HCT116 (cell line): ENCODE results near the gene PIGC. TPM values are rescaled to one million over a fixed set of nuclear protein-coding genes. Genes with fewer than 3 reads are reported as not detected.

Source experiments
- ATAC-seq: fragments of 200-7000 bp; cut with Tn5 transposase; 2 replicates; pipeline ENCODE4 v1.9.1; 2020; ENCODE audit warnings: mild to moderate bottlenecking, moderate library complexity
- BruUV-seq: library from RNA; stranded (reverse); fragments of 400-500 nt; replicated peaks from 2 replicates; lab custom pipeline; 2021; lab: Mats Ljungman, UMichigan
- CTCF ChIA-PET: fragments of 300-600 bp; sonication (Branson Sonifier 250); formaldehyde crosslinking; loops from one replicate; lab custom pipeline; 2021; ENCODE audit warnings: antibody characterized with exemption; lab: Charles Lee
- POLR2A ChIA-PET: fragments of 300-600, 350-600 bp; sonication (Branson Sonifier 250); formaldehyde crosslinking; loops from one replicate; lab custom pipeline; 2021; ENCODE audit warnings: antibody characterized with exemption; lab: Charles Lee
- RAD21 ChIA-PET, 2 experiments: fragments of 300-600 bp; sonication (Branson Sonifier 250); formaldehyde crosslinking; loops; one replicate each; lab custom pipeline; 2023; ENCODE audit warnings: low total read pairs in 2 of 2; ENCODE audit not compliant: uncharacterized antibody in 2 of 2, unreplicated experiment in 2 of 2, low non-redundant PET in 1 of 2; lab: Charles Lee
- DNase-seq: peaks from one replicate; pipeline ENCODE4 v3.0.0-alpha.2; 2010; ENCODE audit warnings: low read depth, low spot score
- H2AFZ ChIP-seq: fragments of 200-600 bp; shearing (Covaris generic), sonication (generic); 2 replicates; pipeline ENCODE4 v1.6.1; 2017; ENCODE audit warnings: low read depth, mixed run types, mixed read lengths, antibody characterized with exemption, low read length; ENCODE audit not compliant: poor library complexity, severe bottlenecking
- H3K27ac ChIP-seq: 2 replicates; pipeline ENCODE4 v1.5.1; 2012; ENCODE audit warnings: low read depth, low read length
- H3K27me3 ChIP-seq: fragments of 200-600 bp; sonication (generic); 2 replicates; pipeline ENCODE4 v1.6.1; 2016; ENCODE audit warnings: mixed run types, low read length, mixed read lengths; ENCODE audit not compliant: insufficient read depth
- H3K36me3 ChIP-seq, 2 experiments: fragments of 200-500 bp in 1 of 2; fragments of 200-600 bp in 1 of 2; sonication (Bioruptor generic) in 1 of 2; sonication (generic) in 1 of 2; 2 replicates each; pipeline versions ENCODE4 v1.5.1 to v1.6.1; 2014 to 2016; ENCODE audit warnings: low read length in 2 of 2, inconsistent platforms in 1 of 2, mixed read lengths in 1 of 2, mixed run types in 1 of 2; ENCODE audit not compliant: insufficient read depth in 2 of 2, control insufficient read depth in 1 of 2
- H3K4me1 ChIP-seq, 2 experiments: fragments of 200-600 bp in 1 of 2; sonication (generic) in 1 of 2; 2 replicates each; pipeline versions ENCODE4 v1.5.1 to v1.6.1; 2012 to 2017; ENCODE audit warnings: low read length in 2 of 2, inconsistent platforms in 1 of 2, mild to moderate bottlenecking in 1 of 2, mixed read lengths in 1 of 2, mixed run types in 1 of 2, moderate library complexity in 1 of 2; ENCODE audit not compliant: insufficient read depth in 2 of 2, control insufficient read depth in 1 of 2
- H3K4me2 ChIP-seq: fragments of 200-600 bp; sonication (generic); 2 replicates; pipeline ENCODE4 v1.6.1; 2017; ENCODE audit warnings: mixed run types, low read length, mixed read lengths
- H3K4me3 ChIP-seq, 2 experiments: fragments of 200-600 bp in 1 of 2; sonication (generic) in 1 of 2; replicated peaks in 1 of 2; 2 replicates each; pipeline ENCODE4 v1.5.1; 2011 to 2016; ENCODE audit warnings: low read length in 2 of 2, control low read depth in 1 of 2, low read depth in 1 of 2, mild to moderate bottlenecking in 1 of 2, mixed read lengths in 1 of 2, mixed run types in 1 of 2
- H3K79me2 ChIP-seq: fragments of 200-600 bp; sonication (generic); 2 replicates; pipeline ENCODE4 v1.6.1; 2017; ENCODE audit warnings: mild to moderate bottlenecking, mixed run types, low read length, moderate library complexity, mixed read lengths; ENCODE audit not compliant: insufficient read depth
- H3K9ac ChIP-seq: fragments of 200-600 bp; sonication (generic); 2 replicates; pipeline ENCODE4 v1.6.1; 2016; ENCODE audit warnings: low read length, mixed read lengths
- H3K9me2 ChIP-seq: fragments of 200-600 bp; sonication (generic), shearing (Covaris generic); 2 replicates; pipeline ENCODE4 v1.6.1; 2017; ENCODE audit warnings: mixed run types, mild to moderate bottlenecking, moderate library complexity; ENCODE audit not compliant: insufficient read depth
- H3K9me3 ChIP-seq, 2 experiments: fragments of 200-500 bp in 1 of 2; fragments of 200-600 bp in 1 of 2; sonication (Bioruptor generic) in 1 of 2; sonication (generic) in 1 of 2; 2 replicates each; pipeline ENCODE4 v1.6.1; 2014 to 2017; ENCODE audit warnings: low read length in 2 of 2, mixed read lengths in 2 of 2, inconsistent platforms in 1 of 2, low read depth in 1 of 2, mild to moderate bottlenecking in 1 of 2, mixed run types in 1 of 2, moderate library complexity in 1 of 2; ENCODE audit not compliant: control insufficient read depth in 1 of 2, insufficient read depth in 1 of 2
- H4K20me1 ChIP-seq: fragments of 200-600 bp; sonication (generic), shearing (Covaris generic); 2 replicates; pipeline ENCODE4 v1.6.1; 2017; ENCODE audit warnings: mixed run types, mild to moderate bottlenecking, moderate library complexity; ENCODE audit not compliant: insufficient read depth
- CBX3 ChIP-seq: IDR thresholded peaks from 2 replicates; pipeline ENCODE4 v1.6.1; 2012; ENCODE audit warnings: low read depth
- CEBPB ChIP-seq: IDR thresholded peaks from 2 replicates; pipeline ENCODE4 v1.6.1; 2012; ENCODE audit warnings: low read depth
- EGR1 ChIP-seq: IDR thresholded peaks from 2 replicates; pipeline ENCODE4 v1.6.1; 2012; ENCODE audit warnings: low read depth
- ELF1 ChIP-seq: IDR thresholded peaks from 2 replicates; pipeline ENCODE4 v1.6.1; 2012; ENCODE audit warnings: low read depth, borderline replicate concordance
- EZH2phosphoT487 ChIP-seq: fragments of 200-600 bp; IDR thresholded peaks from 2 replicates; pipeline ENCODE4 v1.6.1; 2018; ENCODE audit warnings: antibody characterized with exemption, borderline replicate concordance
- FOSL1 ChIP-seq: IDR thresholded peaks from 2 replicates; pipeline ENCODE4 v1.6.1; 2012; ENCODE audit warnings: low read depth
- JUND ChIP-seq: IDR thresholded peaks from 2 replicates; pipeline ENCODE4 v1.6.1; 2012
- POLR2A ChIP-seq: IDR thresholded peaks from 2 replicates; pipeline ENCODE4 v1.7.0; 2011; ENCODE audit warnings: borderline replicate concordance; ENCODE audit not compliant: insufficient read depth, insufficient read length; ENCODE audit errors: extremely low read depth
- RAD21 ChIP-seq: IDR thresholded peaks from 2 replicates; pipeline ENCODE4 v1.6.1; 2012; ENCODE audit warnings: low read depth, mild to moderate bottlenecking
- REST ChIP-seq: IDR thresholded peaks from 2 replicates; pipeline ENCODE4 v1.6.1; 2012; ENCODE audit warnings: low read depth
- SIN3A ChIP-seq: IDR thresholded peaks from 2 replicates; pipeline ENCODE4 v1.6.1; 2012; ENCODE audit warnings: low read depth
- SRF ChIP-seq: IDR thresholded peaks from 2 replicates; pipeline ENCODE4 v1.6.1; 2012; ENCODE audit warnings: low read depth
- YY1 ChIP-seq: IDR thresholded peaks from 2 replicates; pipeline ENCODE4 v1.6.1; 2011; ENCODE audit warnings: low read length, low read depth, moderate library complexity, mild to moderate bottlenecking; ENCODE audit not compliant: insufficient replicate concordance; ENCODE audit errors: extremely low read depth
- ZFX ChIP-seq: fragments of 450-650 bp; IDR thresholded peaks from 2 replicates; pipeline ENCODE4 v1.6.1; 2017
- ZNF274 ChIP-seq: fragments of 200-500 bp; sonication (Bioruptor generic); IDR thresholded peaks from 2 replicates; pipeline ENCODE4 v1.6.1; 2014; ENCODE audit warnings: mild to moderate bottlenecking, low read depth, low read length, inconsistent platforms
- intact Hi-C: fragments of 100-400 bp; cut with micrococcal nuclease; formaldehyde crosslinking; loops from 2 replicates; pipeline ENCODE4 v1.10.0; 2022
- total RNA-seq: library from RNA; stranded (reverse); gene quantifications from one replicate; pipeline ENCODE4 v1.2.1, GENCODE V29; 2021; ENCODE audit not compliant: unreplicated experiment
- TF ChIP-seq, protein P1 (sequence below), 3 experiments: fragments of 200-600 bp in 1 of 3; sonication (generic) in 1 of 3; IDR thresholded peaks in 2 of 3; conservative IDR thresholded peaks in 1 of 3; 2 replicates each; pipeline ENCODE4 v1.5.1; 2012 to 2017; ENCODE audit warnings: low read depth in 2 of 3, low read length in 2 of 3, antibody characterized with exemption in 1 of 3, borderline replicate concordance in 1 of 3, control low read depth in 1 of 3, mild to moderate bottlenecking in 1 of 3, mixed read lengths in 1 of 3, mixed run types in 1 of 3, moderate library complexity in 1 of 3; ENCODE audit not compliant: insufficient read depth in 1 of 3
- TF ChIP-seq, protein P2 (sequence below): IDR thresholded peaks from 2 replicates; pipeline ENCODE4 v1.6.1; 2012
- TF ChIP-seq, protein P3 (sequence below): IDR thresholded peaks from 2 replicates; pipeline ENCODE4 v1.6.1; 2012

Gene PIGC
- total RNA-seq, 1 experiment from 2014 or later = 11.9 TPM

- Histone ChIP-seq H3K4me1 (peaks cover 5 to 14% of the 10 kb centered on the region in 2 experiments; a peak in 3 of 4 replicates), H4K20me1 (no peaks in the 10 kb centered on the region), H3K9me2 (no peaks in the 10 kb centered on the region), H3K9me3 (no peaks in the 10 kb centered on the region), H3K4me2 (no peak overlapping the region), H3K36me3 (no peaks in the 10 kb centered on the region), H3K27me3 (no peaks in the 10 kb centered on the region), H3K27ac (no peak overlapping the region), H3K4me3 (no peak overlapping the region), H3K9ac (no peak overlapping the region), H3K79me2 (no peaks in the 10 kb centered on the region), H2AFZ (no peak overlapping the region)
- ChIA-PET POLR2A (no interaction called here), RAD21 (interaction anchor here in 1 of 2 experiments (0.7 kb wide), 1 partner anchor 36 kb away, joined by 3 read pairs; no protein-coding TSS in a partner anchor), CTCF (no interaction called here)
- intact Hi-C loops = no loop called here
- TF ChIP-seq POLR2A = no peak
- TF ChIP-seq, protein P1, sequence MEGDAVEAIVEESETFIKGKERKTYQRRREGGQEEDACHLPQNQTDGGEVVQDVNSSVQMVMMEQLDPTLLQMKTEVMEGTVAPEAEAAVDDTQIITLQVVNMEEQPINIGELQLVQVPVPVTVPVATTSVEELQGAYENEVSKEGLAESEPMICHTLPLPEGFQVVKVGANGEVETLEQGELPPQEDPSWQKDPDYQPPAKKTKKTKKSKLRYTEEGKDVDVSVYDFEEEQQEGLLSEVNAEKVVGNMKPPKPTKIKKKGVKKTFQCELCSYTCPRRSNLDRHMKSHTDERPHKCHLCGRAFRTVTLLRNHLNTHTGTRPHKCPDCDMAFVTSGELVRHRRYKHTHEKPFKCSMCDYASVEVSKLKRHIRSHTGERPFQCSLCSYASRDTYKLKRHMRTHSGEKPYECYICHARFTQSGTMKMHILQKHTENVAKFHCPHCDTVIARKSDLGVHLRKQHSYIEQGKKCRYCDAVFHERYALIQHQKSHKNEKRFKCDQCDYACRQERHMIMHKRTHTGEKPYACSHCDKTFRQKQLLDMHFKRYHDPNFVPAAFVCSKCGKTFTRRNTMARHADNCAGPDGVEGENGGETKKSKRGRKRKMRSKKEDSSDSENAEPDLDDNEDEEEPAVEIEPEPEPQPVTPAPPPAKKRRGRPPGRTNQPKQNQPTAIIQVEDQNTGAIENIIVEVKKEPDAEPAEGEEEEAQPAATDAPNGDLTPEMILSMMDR (IDR thresholded peaks at IDR 0.05 in 2 of 3, conservative IDR thresholded peaks at IDR 0.05 in 1 of 3; ENCODE audit: borderline replicate concordance in 1 of 3, insufficient read depth in 1 of 3, low read depth in 2 of 3, low read length in 2 of 3) = no peak
- TF ChIP-seq JUND = no peak
- TF ChIP-seq CBX3 = no peak
- TF ChIP-seq SRF = no peak
- TF ChIP-seq EGR1 = no peak
- TF ChIP-seq YY1 = no peak
- no peak for TF ChIP-seq EZH2phosphoT487
- no peak for TF ChIP-seq ZFX
- TF ChIP-seq, protein P2, sequence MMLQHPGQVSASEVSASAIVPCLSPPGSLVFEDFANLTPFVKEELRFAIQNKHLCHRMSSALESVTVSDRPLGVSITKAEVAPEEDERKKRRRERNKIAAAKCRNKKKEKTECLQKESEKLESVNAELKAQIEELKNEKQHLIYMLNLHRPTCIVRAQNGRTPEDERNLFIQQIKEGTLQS = no peak
- no peak for TF ChIP-seq SIN3A
- no peak for TF ChIP-seq RAD21
- no peak for TF ChIP-seq CEBPB
- no peak for TF ChIP-seq REST
- TF ChIP-seq ZNF274 = no peak
- TF ChIP-seq FOSL1 = no peak
- TF ChIP-seq ELF1 = no peak
- TF ChIP-seq, protein P3, sequence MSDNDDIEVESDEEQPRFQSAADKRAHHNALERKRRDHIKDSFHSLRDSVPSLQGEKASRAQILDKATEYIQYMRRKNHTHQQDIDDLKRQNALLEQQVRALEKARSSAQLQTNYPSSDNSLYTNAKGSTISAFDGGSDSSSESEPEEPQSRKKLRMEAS = no peak
- no TSS peak for BruUV-seq
- DNase-seq (no peak), ATAC-seq (no peak)
Observed at GRCh38 chr1:172485626-172486025, 41.8 kb upstream of the PIGC start.
